HCT116 (cell line): ENCODE data around the gene TIMM17A. TPM values are rescaled to one million over a fixed set of nuclear protein-coding genes. Genes with fewer than 3 reads are reported as not detected.
"Not testable (repeated sequence)": the region's sequence is repeated elsewhere in the genome, so short reads cannot be mapped to it uniquely, and the experiment has no call there.

Source experiments
- ATAC-seq: fragments of 200-7000 bp; cut with Tn5 transposase; 2 replicates; pipeline ENCODE4 v1.9.1; 2020; ENCODE audit warnings: mild to moderate bottlenecking, moderate library complexity
- BruUV-seq: library from RNA; stranded (reverse); fragments of 400-500 nt; replicated peaks from 2 replicates; lab custom pipeline; 2021; lab: Mats Ljungman, UMichigan
- CTCF ChIA-PET: fragments of 300-600 bp; sonication (Branson Sonifier 250); formaldehyde crosslinking; loops from one replicate; lab custom pipeline; 2021; ENCODE audit warnings: antibody characterized with exemption; lab: Charles Lee
- POLR2A ChIA-PET: fragments of 300-600, 350-600 bp; sonication (Branson Sonifier 250); formaldehyde crosslinking; loops from one replicate; lab custom pipeline; 2021; ENCODE audit warnings: antibody characterized with exemption; lab: Charles Lee
- RAD21 ChIA-PET, 2 experiments: fragments of 300-600 bp; sonication (Branson Sonifier 250); formaldehyde crosslinking; loops; one replicate each; lab custom pipeline; 2023; ENCODE audit warnings: low total read pairs in 2 of 2; ENCODE audit not compliant: uncharacterized antibody in 2 of 2, unreplicated experiment in 2 of 2, low non-redundant PET in 1 of 2; lab: Charles Lee
- DNase-seq: peaks from one replicate; pipeline ENCODE4 v3.0.0-alpha.2; 2010; ENCODE audit warnings: low read depth, low spot score
- H2AFZ ChIP-seq: fragments of 200-600 bp; shearing (Covaris generic), sonication (generic); 2 replicates; pipeline ENCODE4 v1.6.1; 2017; ENCODE audit warnings: low read depth, mixed run types, mixed read lengths, antibody characterized with exemption, low read length; ENCODE audit not compliant: poor library complexity, severe bottlenecking
- H3K27ac ChIP-seq: 2 replicates; pipeline ENCODE4 v1.5.1; 2012; ENCODE audit warnings: low read depth, low read length
- H3K27me3 ChIP-seq: fragments of 200-600 bp; sonication (generic); 2 replicates; pipeline ENCODE4 v1.6.1; 2016; ENCODE audit warnings: mixed run types, low read length, mixed read lengths; ENCODE audit not compliant: insufficient read depth
- H3K36me3 ChIP-seq, 2 experiments: fragments of 200-500 bp in 1 of 2; fragments of 200-600 bp in 1 of 2; sonication (Bioruptor generic) in 1 of 2; sonication (generic) in 1 of 2; 2 replicates each; pipeline versions ENCODE4 v1.5.1 to v1.6.1; 2014 to 2016; ENCODE audit warnings: low read length in 2 of 2, inconsistent platforms in 1 of 2, mixed read lengths in 1 of 2, mixed run types in 1 of 2; ENCODE audit not compliant: insufficient read depth in 2 of 2, control insufficient read depth in 1 of 2
- H3K4me1 ChIP-seq, 2 experiments: fragments of 200-600 bp in 1 of 2; sonication (generic) in 1 of 2; 2 replicates each; pipeline versions ENCODE4 v1.5.1 to v1.6.1; 2012 to 2017; ENCODE audit warnings: low read length in 2 of 2, inconsistent platforms in 1 of 2, mild to moderate bottlenecking in 1 of 2, mixed read lengths in 1 of 2, mixed run types in 1 of 2, moderate library complexity in 1 of 2; ENCODE audit not compliant: insufficient read depth in 2 of 2, control insufficient read depth in 1 of 2
- H3K4me2 ChIP-seq: fragments of 200-600 bp; sonication (generic); 2 replicates; pipeline ENCODE4 v1.6.1; 2017; ENCODE audit warnings: mixed run types, low read length, mixed read lengths
- H3K4me3 ChIP-seq, 2 experiments: fragments of 200-600 bp in 1 of 2; sonication (generic) in 1 of 2; replicated peaks in 1 of 2; 2 replicates each; pipeline ENCODE4 v1.5.1; 2011 to 2016; ENCODE audit warnings: low read length in 2 of 2, control low read depth in 1 of 2, low read depth in 1 of 2, mild to moderate bottlenecking in 1 of 2, mixed read lengths in 1 of 2, mixed run types in 1 of 2
- H3K79me2 ChIP-seq: fragments of 200-600 bp; sonication (generic); 2 replicates; pipeline ENCODE4 v1.6.1; 2017; ENCODE audit warnings: mild to moderate bottlenecking, mixed run types, low read length, moderate library complexity, mixed read lengths; ENCODE audit not compliant: insufficient read depth
- H3K9ac ChIP-seq: fragments of 200-600 bp; sonication (generic); 2 replicates; pipeline ENCODE4 v1.6.1; 2016; ENCODE audit warnings: low read length, mixed read lengths
- H3K9me2 ChIP-seq: fragments of 200-600 bp; sonication (generic), shearing (Covaris generic); 2 replicates; pipeline ENCODE4 v1.6.1; 2017; ENCODE audit warnings: mixed run types, mild to moderate bottlenecking, moderate library complexity; ENCODE audit not compliant: insufficient read depth
- H3K9me3 ChIP-seq, 2 experiments: fragments of 200-500 bp in 1 of 2; fragments of 200-600 bp in 1 of 2; sonication (Bioruptor generic) in 1 of 2; sonication (generic) in 1 of 2; 2 replicates each; pipeline ENCODE4 v1.6.1; 2014 to 2017; ENCODE audit warnings: low read length in 2 of 2, mixed read lengths in 2 of 2, inconsistent platforms in 1 of 2, low read depth in 1 of 2, mild to moderate bottlenecking in 1 of 2, mixed run types in 1 of 2, moderate library complexity in 1 of 2; ENCODE audit not compliant: control insufficient read depth in 1 of 2, insufficient read depth in 1 of 2
- H4K20me1 ChIP-seq: fragments of 200-600 bp; sonication (generic), shearing (Covaris generic); 2 replicates; pipeline ENCODE4 v1.6.1; 2017; ENCODE audit warnings: mixed run types, mild to moderate bottlenecking, moderate library complexity; ENCODE audit not compliant: insufficient read depth
- ATF3 ChIP-seq: IDR thresholded peaks from 2 replicates; pipeline ENCODE4 v1.6.1; 2012
- EGR1 ChIP-seq: IDR thresholded peaks from 2 replicates; pipeline ENCODE4 v1.6.1; 2012; ENCODE audit warnings: low read depth
- ELF1 ChIP-seq: IDR thresholded peaks from 2 replicates; pipeline ENCODE4 v1.6.1; 2012; ENCODE audit warnings: low read depth, borderline replicate concordance
- EZH2 ChIP-seq: fragments of 200-600 bp; sonication (generic); IDR thresholded peaks from 2 replicates; pipeline ENCODE4 v1.6.1; 2017; ENCODE audit warnings: antibody characterized with exemption, mixed run types
- EZH2phosphoT487 ChIP-seq: fragments of 200-600 bp; IDR thresholded peaks from 2 replicates; pipeline ENCODE4 v1.6.1; 2018; ENCODE audit warnings: antibody characterized with exemption, borderline replicate concordance
- MAX ChIP-seq: IDR thresholded peaks from 2 replicates; pipeline ENCODE4 v1.6.1; 2012
- POLR2A ChIP-seq: IDR thresholded peaks from 2 replicates; pipeline ENCODE4 v1.7.0; 2011; ENCODE audit warnings: borderline replicate concordance; ENCODE audit not compliant: insufficient read depth, insufficient read length; ENCODE audit errors: extremely low read depth
- POLR2AphosphoS5 ChIP-seq: IDR thresholded peaks from 2 replicates; pipeline ENCODE4 v1.6.1; 2011; ENCODE audit warnings: mild to moderate bottlenecking, low read depth, low read length, moderate library complexity
- SIN3A ChIP-seq: IDR thresholded peaks from 2 replicates; pipeline ENCODE4 v1.6.1; 2012; ENCODE audit warnings: low read depth
- SP1 ChIP-seq: IDR thresholded peaks from 2 replicates; pipeline ENCODE4 v1.6.1; 2012; ENCODE audit warnings: low read depth
- TCF7L2 ChIP-seq: IDR thresholded peaks from 2 replicates; pipeline ENCODE4 v1.7.0; 2011; ENCODE audit warnings: borderline replicate concordance, inconsistent platforms; ENCODE audit not compliant: insufficient read depth, insufficient read length; ENCODE audit errors: extremely low read depth
- intact Hi-C: fragments of 100-400 bp; cut with micrococcal nuclease; formaldehyde crosslinking; loops from 2 replicates; pipeline ENCODE4 v1.10.0; 2022
- total RNA-seq: library from RNA; stranded (reverse); gene quantifications from one replicate; pipeline ENCODE4 v1.2.1, GENCODE V29; 2021; ENCODE audit not compliant: unreplicated experiment

TIMM17A gene
- total RNA-seq, 1 experiment from 2014 or later: 100 TPM

- Histone ChIP-seq H3K4me1 (peaks cover 9 to 20% of the 10 kb centered on the region in 2 experiments; a peak in 3 of 4 replicates), H3K27ac (no peak overlapping the region), H3K9me3 (no peaks in the 10 kb centered on the region), H3K27me3 (no peaks in the 10 kb centered on the region), H4K20me1 (no peaks in the 10 kb centered on the region), H3K4me3 (no peak overlapping the region), H3K36me3 (no peaks in the 10 kb centered on the region), H3K9ac (no peak overlapping the region), H2AFZ (no peak overlapping the region), H3K4me2 (no peak overlapping the region), H3K79me2 (no peaks in the 10 kb centered on the region), H3K9me2 (no peaks in the 10 kb centered on the region)
- POLR2A ChIA-PET: no interaction called here
- no peak for DNase-seq
- TF ChIP-seq EZH2: no peak
- no peak for TF ChIP-seq ATF3
- TF ChIP-seq POLR2A: no peak
- no peak for TF ChIP-seq MAX
- no peak for TF ChIP-seq ELF1
- no peak for TF ChIP-seq TCF7L2
- no peak for TF ChIP-seq EZH2phosphoT487
- no peak for TF ChIP-seq SP1
- TF ChIP-seq SIN3A: no peak
- TF ChIP-seq EGR1: no peak
- no peak for TF ChIP-seq POLR2AphosphoS5
- intact Hi-C loops: no loop called here
- RAD21 ChIA-PET: no interaction called here
- CTCF ChIA-PET: no interaction called here
- no peak for ATAC-seq
- no TSS peak for BruUV-seq
Observed at GRCh38 chr1:201939574-201939973, 15.7 kb upstream of the TIMM17A start.

GRCh38 chr1:201940316-201940715 lies 15.0 kb upstream of the TIMM17A start:
- H3K4me3 ChIP-seq, H2AFZ ChIP-seq, DNase-seq, H3K27me3 ChIP-seq, H3K9me3 ChIP-seq, BruUV-seq, ATAC-seq, H3K4me2 ChIP-seq, CTCF ChIA-PET, H4K20me1 ChIP-seq, intact Hi-C loops, RAD21 ChIA-PET, H3K79me2 ChIP-seq, H3K9ac ChIP-seq, H3K9me2 ChIP-seq, H3K27ac ChIP-seq, POLR2A ChIA-PET, H3K36me3 ChIP-seq: not testable (repeated sequence)
- H3K4me1 ChIP-seq: peaks cover 11 to 20% of the 10 kb centered on the region in 2 experiments; a peak in 3 of 4 replicates
